KMS-11 (cell line): ENCODE measurements around the gene GSDMA.

ENCODE experiments used
- H2AFZ ChIP-seq: fragments of 200-600 bp; sonication (generic); 2 replicates; pipeline ENCODE4 v1.6.1; 2016; ENCODE audit warnings: antibody characterized with exemption, mixed run types, low read depth
- H3K27ac ChIP-seq: fragments of 200-600 bp; sonication (generic); 2 replicates; pipeline ENCODE4 v1.6.1; 2016; ENCODE audit warnings: mild to moderate bottlenecking, mixed run types
- H3K27me3 ChIP-seq: fragments of 200-600 bp; sonication (generic); 2 replicates; pipeline ENCODE4 v1.6.1; 2017; ENCODE audit warnings: mild to moderate bottlenecking, low read depth, mixed run types, moderate library complexity; ENCODE audit not compliant: insufficient read depth
- H3K36me3 ChIP-seq: fragments of 200-600 bp; sonication (generic); 2 replicates; pipeline ENCODE4 v1.6.1; 2017; ENCODE audit warnings: mild to moderate bottlenecking, mixed run types; ENCODE audit not compliant: insufficient read depth
- H3K4me1 ChIP-seq: fragments of 200-600 bp; sonication (generic); 2 replicates; pipeline ENCODE4 v1.6.1; 2016; ENCODE audit warnings: mild to moderate bottlenecking, low read depth, mixed run types; ENCODE audit not compliant: poor library complexity, severe bottlenecking
- H3K4me2 ChIP-seq: fragments of 200-600 bp; sonication (generic); 2 replicates; pipeline ENCODE4 v1.7.0; 2016; ENCODE audit warnings: mild to moderate bottlenecking, mixed run types
- H3K4me3 ChIP-seq: fragments of 200-600 bp; sonication (generic); IDR thresholded peaks from 2 replicates; pipeline ENCODE4 v1.6.1; 2017; ENCODE audit warnings: low read depth, low read length, mixed read lengths; ENCODE audit not compliant: insufficient read depth
- H3K79me2 ChIP-seq: fragments of 200-600 bp; sonication (generic); 2 replicates; pipeline ENCODE4 v1.6.1; 2016; ENCODE audit warnings: low read depth, mixed run types; ENCODE audit not compliant: insufficient read depth
- H3K9ac ChIP-seq: fragments of 200-600 bp; sonication (generic); 2 replicates; pipeline ENCODE4 v1.6.1; 2016; ENCODE audit warnings: mild to moderate bottlenecking, mixed run types
- H4K20me1 ChIP-seq: fragments of 200-600 bp; sonication (generic); 2 replicates; pipeline ENCODE4 v1.6.1; 2016; ENCODE audit warnings: mild to moderate bottlenecking, mixed run types; ENCODE audit not compliant: insufficient read depth
- CTCF ChIP-seq: fragments of 200-600 bp; sonication (generic); conservative IDR thresholded peaks from 2 replicates; pipeline ENCODE4 v1.6.1; 2017; ENCODE audit warnings: low read depth, mild to moderate bottlenecking, antibody characterized with exemption, low read length, moderate library complexity, mixed read lengths

GSDMA gene

GRCh38 chr17:40021451-40021971 lies 58.7 kb downstream of the GSDMA start:
- no peak for TF ChIP-seq CTCF
- Histone ChIP-seq H3K79me2 (no peaks in the 10 kb centered on the region), H3K9ac (no peak overlapping the region), H3K27ac (no peak overlapping the region), H3K27me3 (no peaks in the 10 kb centered on the region), H3K4me3 (no peak overlapping the region), H2AFZ (no peak overlapping the region), H4K20me1 (no peaks in the 10 kb centered on the region), H3K36me3 (no peaks in the 10 kb centered on the region), H3K4me1 (peaks cover under 1% of the 10 kb centered on the region), H3K4me2 (no peak overlapping the region)

- Histone ChIP-seq H4K20me1 (no peaks in the 10 kb centered on the region), H3K27ac (no peak overlapping the region), H3K4me3 (no peak overlapping the region), H3K36me3 (no peaks in the 10 kb centered on the region), H3K9ac (no peak overlapping the region), H3K79me2 (no peaks in the 10 kb centered on the region), H3K27me3 (no peaks in the 10 kb centered on the region), H2AFZ (no peak overlapping the region), H3K4me2 (no peak overlapping the region), H3K4me1 (peaks cover 8% of the 10 kb centered on the region)
- no peak for TF ChIP-seq CTCF
These were observed 59.7 kb downstream of the GSDMA start for GRCh38 chr17:40022497-40022896.

- peaks cover 8% of the 10 kb centered on the region for H3K4me1 ChIP-seq
- TF ChIP-seq CTCF: no peak
- H3K27me3 ChIP-seq: no peaks in the 10 kb centered on the region
- H3K4me3 ChIP-seq: no peak overlapping the region
- H3K27ac ChIP-seq: no peak overlapping the region
- H2AFZ ChIP-seq: no peak overlapping the region
- H3K4me2 ChIP-seq: no peak overlapping the region
- no peak overlapping the region for H3K9ac ChIP-seq
- H3K79me2 ChIP-seq: no peaks in the 10 kb centered on the region
- H4K20me1 ChIP-seq: no peaks in the 10 kb centered on the region
- H3K36me3 ChIP-seq: no peaks in the 10 kb centered on the region
These were observed 60.2 kb downstream of the GSDMA start for GRCh38 chr17:40022961-40023541.

- Histone ChIP-seq H3K4me1 (peaks cover 8% of the 10 kb centered on the region), H3K4me3 (no peak overlapping the region), H3K9ac (no peak overlapping the region), H3K4me2 (no peak overlapping the region), H4K20me1 (no peaks in the 10 kb centered on the region), H2AFZ (no peak overlapping the region), H3K36me3 (no peaks in the 10 kb centered on the region), H3K79me2 (no peaks in the 10 kb centered on the region), H3K27ac (no peak overlapping the region), H3K27me3 (no peaks in the 10 kb centered on the region)
- no peak for TF ChIP-seq CTCF
These were observed 60.9 kb downstream of the GSDMA start for GRCh38 chr17:40023590-40024292.
